Spleen (tissue), 11 donors: Measurements from ENCODE around the gene TNFAIP3. TPM values are rescaled to one million over a fixed set of nuclear protein-coding genes. Genes with fewer than 3 reads are reported as not detected.

ENCODE experiments used
- DNase-seq: peaks from one replicate; pipeline ENCODE4 v3.0.0-alpha.2; 2020
- H3K27ac ChIP-seq, 8 donors: fragments of 200-600 bp; sonication (generic) in 7 of 8; 1 replicate in 4 of 8; 2 replicates in 4 of 8; pipeline versions ENCODE4 v1.5.0 to v1.8.0; 2016 to 2021; ENCODE audit warnings: inconsistent platforms in 4 of 8, mild to moderate bottlenecking in 4 of 8, moderate library complexity in 1 of 8
- H3K27me3 ChIP-seq, 7 donors: fragments of 200-600 bp; sonication (generic) in 6 of 7; replicated peaks in 1 of 7; 1 replicate in 4 of 7; 2 replicates in 3 of 7; pipeline versions ENCODE4 v1.5.0 to v1.8.0; 2016 to 2021; ENCODE audit warnings: inconsistent platforms in 3 of 7, mild to moderate bottlenecking in 1 of 7
- H3K36me3 ChIP-seq, 6 donors: fragments of 200-600 bp; sonication (generic) in 5 of 6; 1 replicate in 4 of 6; 2 replicates in 2 of 6; pipeline versions ENCODE4 v1.5.0 to v1.8.0; 2016 to 2021; ENCODE audit warnings: inconsistent platforms in 2 of 6
- H3K4me1 ChIP-seq, 6 donors: fragments of 200-600 bp; sonication (generic) in 5 of 6; 1 replicate in 3 of 6; 2 replicates in 3 of 6; pipeline versions ENCODE4 v1.5.0 to v1.8.0; 2016 to 2021; ENCODE audit warnings: inconsistent platforms in 3 of 6
- H3K4me3 ChIP-seq, 8 donors: fragments of 200-600 bp; sonication (generic) in 7 of 8; 1 replicate in 4 of 8; 2 replicates in 4 of 8; pipeline versions ENCODE4 v1.5.0 to v1.8.0; 2016 to 2021; ENCODE audit warnings: inconsistent platforms in 4 of 8, mild to moderate bottlenecking in 4 of 8, moderate library complexity in 2 of 8
- H3K9me3 ChIP-seq, 8 donors: fragments of 200-600 bp; sonication (generic) in 7 of 8; 1 replicate in 4 of 8; 2 replicates in 4 of 8; pipeline versions ENCODE4 v1.5.0 to v1.8.0; 2016 to 2021; ENCODE audit warnings: inconsistent platforms in 4 of 8
- POLR2A ChIP-seq, 3 donors: fragments of 450-650 bp; IDR thresholded peaks; one replicate each; pipeline ENCODE4 v1.5.1; 2017; ENCODE audit warnings: antibody characterized with exemption in 3 of 3, mild to moderate bottlenecking in 1 of 3
- POLR2AphosphoS5 ChIP-seq, 3 donors: sonication (generic); formaldehyde crosslinking; IDR thresholded peaks; one replicate each; pipeline ENCODE4 v1.5.1; 2017; ENCODE audit warnings: antibody characterized with exemption in 3 of 3
- WGBS, 5 donors: extraction: QIAGEN DNeasy Blood & Tissue Kit in 3 of 5; methylation state at CpG; one replicate each; pipeline versions ENCODE4 v1.1.5 to v1.1.7; 2013 to 2018; 5-methylcytosine and 5-hydroxymethylcytosine counted together
- intact Hi-C: fragments of 100-400 bp; cut with DNase I; formaldehyde crosslinking; loops from one replicate; pipeline ENCODE4 v1.15.0; 2023; ENCODE audit warnings: low total_unique reads
- polyA plus RNA-seq, 3 donors: library from polyadenylated mRNA; stranded (reverse); fragments of 200-250 nt; gene quantifications; one replicate each; pipeline ENCODE4 v1.2.1, GENCODE V29; 2013
- total RNA-seq, 7 donors: library from RNA; depleted of rRNA in 3 of 7; stranded (reverse); fragments of >200 nt in 3 of 7; fragmentation: NEBNext Ultra II Directional in 4 of 7; extraction: Animal tissue kit (Norgen Biotek cat#: 25700) in 4 of 7; gene quantifications; one replicate each; pipeline versions ENCODE4 v1.1.0 to v1.2.1, GENCODE V29; 2016 to 2021
- TF ChIP-seq, protein P1 (sequence below), 11 experiments: fragments of 200-600 bp in 7 of 11; fragments of 450-650 bp in 4 of 11; sonication (generic) in 4 of 11; IDR thresholded peaks in 8 of 11; conservative IDR thresholded peaks in 3 of 11; 1 replicate in 7 of 11; 2 replicates in 4 of 11; pipeline versions ENCODE4 v1.4.0 to v1.8.0; 2016 to 2021; ENCODE audit warnings: antibody characterized with exemption in 11 of 11, inconsistent platforms in 4 of 11, mild to moderate bottlenecking in 1 of 11
- donor health status: healthy with polysubstance abuse.
- donor health status: DM: no; HTN: no; CAD: no; lungs with moderate emphysema.
- donor health status: DM: no; HTN: no; CAD: no.
- donor health status: Bipolar disorder and iron deficiency.
- donor health status: healthy.
- donor health status: DM: no; HTN: no; CAD: no.
- donor health status: DM: yes; HTN: yes; CAD: no.

TNFAIP3 gene
- total and polyA plus RNA-seq, 10 donors: 23.2 to 133 (median 51.7) TPM

DNA sequence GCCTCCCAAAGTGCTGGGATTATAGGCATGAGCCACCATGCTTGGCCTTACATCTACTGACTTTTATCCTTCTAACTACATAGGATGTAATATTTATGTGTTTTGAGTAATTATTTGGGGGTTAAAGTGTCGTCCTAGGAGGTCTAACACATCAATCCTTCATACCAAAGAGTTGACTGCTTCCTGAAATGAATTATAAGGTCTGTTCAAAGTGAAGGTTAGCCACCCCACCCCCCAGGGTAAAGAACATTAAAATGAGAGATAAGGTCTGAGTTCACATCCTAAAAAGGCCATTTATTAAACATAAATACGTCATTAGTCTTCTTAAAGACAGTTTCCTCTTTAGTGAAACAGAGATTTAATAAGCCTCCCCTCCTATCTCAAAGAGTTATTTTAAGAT is 33.8 kb downstream of the TNFAIP3 start:
- DNase-seq: no peak
- H3K4me1 ChIP-seq: peaks cover 0 to 17% (median 2%) of the 10 kb centered on the region in 6 donors
- no peaks in the 10 kb centered on the region for H3K9me3 ChIP-seq
- no peaks in the 10 kb centered on the region for H3K27me3 ChIP-seq
- TF ChIP-seq, protein P1, sequence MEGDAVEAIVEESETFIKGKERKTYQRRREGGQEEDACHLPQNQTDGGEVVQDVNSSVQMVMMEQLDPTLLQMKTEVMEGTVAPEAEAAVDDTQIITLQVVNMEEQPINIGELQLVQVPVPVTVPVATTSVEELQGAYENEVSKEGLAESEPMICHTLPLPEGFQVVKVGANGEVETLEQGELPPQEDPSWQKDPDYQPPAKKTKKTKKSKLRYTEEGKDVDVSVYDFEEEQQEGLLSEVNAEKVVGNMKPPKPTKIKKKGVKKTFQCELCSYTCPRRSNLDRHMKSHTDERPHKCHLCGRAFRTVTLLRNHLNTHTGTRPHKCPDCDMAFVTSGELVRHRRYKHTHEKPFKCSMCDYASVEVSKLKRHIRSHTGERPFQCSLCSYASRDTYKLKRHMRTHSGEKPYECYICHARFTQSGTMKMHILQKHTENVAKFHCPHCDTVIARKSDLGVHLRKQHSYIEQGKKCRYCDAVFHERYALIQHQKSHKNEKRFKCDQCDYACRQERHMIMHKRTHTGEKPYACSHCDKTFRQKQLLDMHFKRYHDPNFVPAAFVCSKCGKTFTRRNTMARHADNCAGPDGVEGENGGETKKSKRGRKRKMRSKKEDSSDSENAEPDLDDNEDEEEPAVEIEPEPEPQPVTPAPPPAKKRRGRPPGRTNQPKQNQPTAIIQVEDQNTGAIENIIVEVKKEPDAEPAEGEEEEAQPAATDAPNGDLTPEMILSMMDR (IDR thresholded peaks at IDR 0.05 in 8 of 11, conservative IDR thresholded peaks at IDR 0.05 in 3 of 11): no peak
- TF ChIP-seq POLR2AphosphoS5 (IDR thresholded peaks at IDR 0.05) (no peak), POLR2A (IDR thresholded peaks at IDR 0.05) (no peak)
- H3K36me3 ChIP-seq: no peaks in the 10 kb centered on the region
- WGBS, 5 donors: 61 to 78% (median 72%) methylated on average over 2 of the region's 2 CpGs
- H3K4me3 ChIP-seq: no peak overlapping the region
- intact Hi-C loops: no loop called here
- no peak overlapping the region for H3K27ac ChIP-seq

DNA sequence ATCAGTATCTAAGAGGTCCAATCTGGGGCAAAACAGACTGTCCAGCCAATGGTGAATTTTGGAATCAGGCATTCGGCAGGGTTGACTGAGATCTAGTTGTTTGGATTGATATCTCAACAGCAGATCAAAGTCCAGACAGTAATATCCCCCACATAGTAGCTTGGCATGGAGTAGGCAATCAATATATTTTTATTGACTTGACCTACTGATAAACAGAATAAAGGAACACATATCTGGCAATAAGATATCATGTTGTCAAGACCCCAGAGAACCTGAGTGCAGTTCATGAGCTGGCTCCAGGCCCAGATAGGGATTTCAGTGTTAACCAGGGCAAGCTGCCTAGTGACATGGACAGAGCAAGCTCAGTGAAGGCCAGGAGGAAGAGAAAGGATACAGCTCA is 34.4 kb downstream of the TNFAIP3 start:
- H3K27ac ChIP-seq: no peak overlapping the region
- intact Hi-C loops: no loop called here
- H3K36me3 ChIP-seq: no peaks in the 10 kb centered on the region
- WGBS, 5 donors: 81 to 89% (median 88%) methylated on average over 1 of the region's 1 CpG
- no peak for DNase-seq
- H3K9me3 ChIP-seq: no peaks in the 10 kb centered on the region
- peaks cover 0 to 17% (median 2%) of the 10 kb centered on the region in 6 donors for H3K4me1 ChIP-seq
- no peak overlapping the region for H3K4me3 ChIP-seq
- no peaks in the 10 kb centered on the region for H3K27me3 ChIP-seq
- TF ChIP-seq POLR2A (IDR thresholded peaks at IDR 0.05): no peak
- TF ChIP-seq, protein P1 (IDR thresholded peaks at IDR 0.05 in 8 of 11, conservative IDR thresholded peaks at IDR 0.05 in 3 of 11): no peak
- no peak for TF ChIP-seq POLR2AphosphoS5 (IDR thresholded peaks at IDR 0.05)

GRCh38 chr6:137902699-137903098 is 35.6 kb downstream of the TNFAIP3 start:
- intact Hi-C loops: no loop called here
- H3K4me1 ChIP-seq: peaks cover 0 to 17% (median 2%) of the 10 kb centered on the region in 6 donors
- WGBS, 5 donors: 89 to 95% (median 94%) methylated on average over 1 of the region's 1 CpG
- DNase-seq: no peak
- no peak overlapping the region for H3K4me3 ChIP-seq
- TF ChIP-seq POLR2AphosphoS5 (IDR thresholded peaks at IDR 0.05) (no peak), POLR2A (IDR thresholded peaks at IDR 0.05) (no peak)
- TF ChIP-seq, protein P1 (IDR thresholded peaks at IDR 0.05 in 8 of 11, conservative IDR thresholded peaks at IDR 0.05 in 3 of 11): no peak
- no peaks in the 10 kb centered on the region for H3K27me3 ChIP-seq
- H3K27ac ChIP-seq: no peak overlapping the region
- no peaks in the 10 kb centered on the region for H3K9me3 ChIP-seq
- no peaks in the 10 kb centered on the region for H3K36me3 ChIP-seq

DNA sequence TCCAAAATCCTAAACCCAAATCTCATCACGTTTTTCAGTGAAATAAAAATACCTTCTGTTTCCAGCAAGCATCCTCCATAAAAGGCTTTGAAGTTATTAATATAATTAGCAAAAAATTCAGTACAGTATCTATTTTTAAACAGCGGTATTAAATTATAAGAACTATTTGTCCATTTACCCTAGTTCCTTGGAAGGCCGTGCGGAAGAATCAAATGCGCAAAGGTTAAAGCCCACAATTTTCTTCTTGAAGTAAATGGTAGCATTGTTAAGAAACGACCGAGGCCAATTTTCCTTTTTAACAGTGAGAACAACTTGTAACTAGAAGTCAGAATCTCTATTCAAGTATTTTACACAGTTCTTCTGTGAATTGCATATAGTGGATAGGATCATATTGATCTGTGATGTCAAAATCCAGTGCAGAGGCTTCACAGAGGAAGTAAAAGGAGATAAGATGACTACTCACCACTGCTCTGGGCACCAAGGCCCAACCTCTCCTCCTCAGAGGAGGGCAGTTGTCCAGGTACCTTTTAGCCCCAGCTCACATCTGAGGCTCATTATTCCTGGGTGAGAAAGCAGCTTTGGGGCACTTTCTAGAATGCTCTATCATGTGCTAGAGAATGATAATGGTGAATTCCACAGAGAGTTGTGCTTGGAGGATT is 36.3 kb downstream of the TNFAIP3 start:
- no peaks in the 10 kb centered on the region for H3K27me3 ChIP-seq
- no peak overlapping the region for H3K4me3 ChIP-seq
- no peak for TF ChIP-seq POLR2AphosphoS5 (IDR thresholded peaks at IDR 0.05)
- no peak for TF ChIP-seq POLR2A (IDR thresholded peaks at IDR 0.05)
- TF ChIP-seq, protein P1 (IDR thresholded peaks at IDR 0.05 in 8 of 11, conservative IDR thresholded peaks at IDR 0.05 in 3 of 11): no peak
- no peaks in the 10 kb centered on the region for H3K9me3 ChIP-seq
- no peak overlapping the region for H3K27ac ChIP-seq
- 90 to 95% (median 95%) methylated on average over 7 of the region's 7 CpGs for WGBS, 5 donors
- H3K36me3 ChIP-seq: no peaks in the 10 kb centered on the region
- peaks cover 0 to 17% (median 2%) of the 10 kb centered on the region in 6 donors for H3K4me1 ChIP-seq
- DNase-seq: no peak
- intact Hi-C loops: no loop called here
